ENCODE results near the gene CFAP298. TPM values are rescaled to one million over a fixed set of nuclear protein-coding genes. Genes with fewer than 3 reads are reported as not detected.

CFAP298 gene
- total RNA-seq, 1 donor from 2014 or later, result 60.3 TPM

DNA sequence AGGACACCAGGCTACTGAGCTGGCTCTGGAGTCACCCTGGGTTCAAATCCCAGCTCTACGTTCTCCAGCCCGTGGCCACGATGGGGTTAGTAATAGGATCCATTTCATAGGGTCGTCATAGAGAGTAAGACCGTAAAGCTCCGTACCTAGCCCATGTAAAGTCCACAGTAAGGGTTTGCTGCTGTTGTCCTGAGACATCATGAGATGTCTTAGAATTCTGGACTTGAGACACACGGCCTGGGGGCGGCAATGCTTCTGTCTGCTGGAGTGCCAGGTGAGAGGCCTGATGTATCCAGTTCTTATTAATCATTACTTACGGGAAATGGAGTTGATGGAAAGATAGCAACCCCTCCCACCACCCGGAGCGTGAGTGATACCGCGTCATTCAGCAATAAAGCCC is 30.4 kb downstream of the CFAP298 start:
- Mint-ChIP-seq H3K27ac (ENCODE audit: unreplicated experiment) (no peak overlapping the region), H3K36me3 (ENCODE audit: low read depth, unreplicated experiment) (no peaks in the 10 kb centered on the region), H3K4me1 (ENCODE audit: unreplicated experiment) (peaks cover 4% of the 10 kb centered on the region), H3K4me3 (ENCODE audit: unreplicated experiment) (no peak overlapping the region), H3K9me3 (ENCODE audit: unreplicated experiment) (no peaks in the 10 kb centered on the region), H3K27me3 (ENCODE audit: unreplicated experiment) (peaks cover 4% of the 10 kb centered on the region)
- TF ChIP-seq, protein P1, sequence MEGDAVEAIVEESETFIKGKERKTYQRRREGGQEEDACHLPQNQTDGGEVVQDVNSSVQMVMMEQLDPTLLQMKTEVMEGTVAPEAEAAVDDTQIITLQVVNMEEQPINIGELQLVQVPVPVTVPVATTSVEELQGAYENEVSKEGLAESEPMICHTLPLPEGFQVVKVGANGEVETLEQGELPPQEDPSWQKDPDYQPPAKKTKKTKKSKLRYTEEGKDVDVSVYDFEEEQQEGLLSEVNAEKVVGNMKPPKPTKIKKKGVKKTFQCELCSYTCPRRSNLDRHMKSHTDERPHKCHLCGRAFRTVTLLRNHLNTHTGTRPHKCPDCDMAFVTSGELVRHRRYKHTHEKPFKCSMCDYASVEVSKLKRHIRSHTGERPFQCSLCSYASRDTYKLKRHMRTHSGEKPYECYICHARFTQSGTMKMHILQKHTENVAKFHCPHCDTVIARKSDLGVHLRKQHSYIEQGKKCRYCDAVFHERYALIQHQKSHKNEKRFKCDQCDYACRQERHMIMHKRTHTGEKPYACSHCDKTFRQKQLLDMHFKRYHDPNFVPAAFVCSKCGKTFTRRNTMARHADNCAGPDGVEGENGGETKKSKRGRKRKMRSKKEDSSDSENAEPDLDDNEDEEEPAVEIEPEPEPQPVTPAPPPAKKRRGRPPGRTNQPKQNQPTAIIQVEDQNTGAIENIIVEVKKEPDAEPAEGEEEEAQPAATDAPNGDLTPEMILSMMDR (IDR thresholded peaks at IDR 0.05; ENCODE audit: unreplicated experiment), result no peak
- DNase-seq (ENCODE audit: low spot score), result no peak

DNA sequence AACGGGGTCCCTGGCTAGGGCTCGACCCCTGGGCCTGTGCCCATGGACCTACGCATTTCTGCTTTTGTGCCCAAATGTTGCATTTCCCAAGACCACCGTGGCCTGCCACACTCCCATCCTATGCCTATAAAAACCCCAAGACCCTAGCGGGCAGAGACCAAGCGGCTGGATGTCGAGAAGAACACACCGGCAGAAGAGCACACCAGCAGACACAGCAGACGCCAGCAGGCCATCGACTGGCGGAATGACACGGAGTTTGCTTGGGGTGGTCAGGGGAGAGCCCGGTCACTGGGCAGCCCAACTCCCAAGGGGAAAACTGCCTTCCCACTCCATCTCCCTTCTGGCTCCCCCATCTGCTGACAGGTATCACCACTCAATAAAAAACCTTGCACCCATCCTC is 31.2 kb downstream of the CFAP298 start:
- Mint-ChIP-seq H3K27ac (ENCODE audit: unreplicated experiment) (no peak overlapping the region), H3K36me3 (ENCODE audit: low read depth, unreplicated experiment) (no peaks in the 10 kb centered on the region), H3K4me3 (ENCODE audit: unreplicated experiment) (no peak overlapping the region), H3K9me3 (ENCODE audit: unreplicated experiment) (no peaks in the 10 kb centered on the region), H3K27me3 (ENCODE audit: unreplicated experiment) (peaks cover 4% of the 10 kb centered on the region), H3K4me1 (ENCODE audit: unreplicated experiment) (peaks cover 4% of the 10 kb centered on the region)
- DNase-seq (ENCODE audit: low spot score), result no peak
- TF ChIP-seq, protein P1 (IDR thresholded peaks at IDR 0.05; ENCODE audit: unreplicated experiment), result no peak

DNA sequence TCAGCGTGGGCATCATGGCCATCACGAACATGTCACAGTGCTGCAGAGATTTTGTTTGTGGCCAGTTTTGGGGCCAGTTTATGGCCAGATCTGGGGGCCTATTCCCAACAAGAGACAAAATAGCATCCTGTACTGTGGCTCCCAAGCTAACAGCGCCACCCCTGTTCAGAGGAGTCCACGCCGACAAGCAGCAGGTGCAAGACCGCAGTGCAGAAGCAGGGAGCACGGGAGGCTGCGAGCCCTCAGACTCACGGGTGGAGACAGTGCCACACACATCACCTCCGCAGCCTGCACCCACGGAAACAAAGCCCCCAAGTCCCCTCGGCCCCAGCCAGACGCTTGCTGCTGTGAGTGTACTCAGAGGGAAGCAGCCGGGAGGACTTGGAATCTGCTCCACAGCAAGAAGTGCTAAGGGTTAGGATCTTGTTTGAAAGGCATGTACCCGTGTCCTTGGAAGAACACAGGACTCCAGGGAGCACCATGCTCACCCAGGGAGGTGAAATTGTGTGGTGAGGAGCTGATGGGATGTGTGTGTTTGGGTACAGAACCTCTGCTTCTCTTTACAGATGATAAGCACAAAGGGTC is 34.0 kb downstream of the CFAP298 start:
- H3K4me1 Mint-ChIP-seq (ENCODE audit: unreplicated experiment), result peaks cover 4% of the 10 kb centered on the region
- peak; percentile 54 for DNase-seq (ENCODE audit: low spot score)
- TF ChIP-seq, protein P1 (IDR thresholded peaks at IDR 0.05; ENCODE audit: unreplicated experiment), result no peak
- no peak overlapping the region for H3K27ac Mint-ChIP-seq (ENCODE audit: unreplicated experiment)
- H3K36me3 Mint-ChIP-seq (ENCODE audit: low read depth, unreplicated experiment), result no peaks in the 10 kb centered on the region
- H3K27me3 Mint-ChIP-seq (ENCODE audit: unreplicated experiment), result peaks cover 4% of the 10 kb centered on the region
- no peaks in the 10 kb centered on the region for H3K9me3 Mint-ChIP-seq (ENCODE audit: unreplicated experiment)
- H3K4me3 Mint-ChIP-seq (ENCODE audit: unreplicated experiment), result no peak overlapping the region

DNA sequence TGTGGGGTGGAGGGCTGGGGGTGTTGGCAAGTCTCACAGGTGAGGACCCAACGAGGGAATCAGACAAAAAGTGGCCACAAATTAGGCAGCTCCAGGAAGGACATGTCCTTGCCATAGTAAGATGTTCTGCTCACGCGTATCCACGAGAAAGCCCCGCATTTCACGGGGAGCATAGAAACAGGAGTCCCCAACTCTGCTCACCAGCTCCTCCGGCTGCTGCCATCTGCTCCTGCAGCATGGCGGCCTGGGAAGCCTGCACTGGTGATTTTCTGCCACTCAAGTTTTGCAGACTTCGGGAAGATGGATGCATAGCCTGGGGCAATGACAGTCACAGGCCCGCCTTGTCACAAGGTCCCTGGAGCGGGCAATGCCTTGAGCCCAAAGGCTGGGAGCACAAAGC is 36.2 kb downstream of the CFAP298 start:
- Mint-ChIP-seq H3K4me3 (ENCODE audit: unreplicated experiment) (no peak overlapping the region), H3K27ac (ENCODE audit: unreplicated experiment) (no peak overlapping the region), H3K36me3 (ENCODE audit: low read depth, unreplicated experiment) (no peaks in the 10 kb centered on the region), H3K27me3 (ENCODE audit: unreplicated experiment) (peaks cover 4% of the 10 kb centered on the region), H3K9me3 (ENCODE audit: unreplicated experiment) (no peaks in the 10 kb centered on the region), H3K4me1 (ENCODE audit: unreplicated experiment) (peaks cover 4% of the 10 kb centered on the region)
- DNase-seq (ENCODE audit: low spot score), result no peak
- TF ChIP-seq, protein P1 (IDR thresholded peaks at IDR 0.05; ENCODE audit: unreplicated experiment), result no peak

DNA sequence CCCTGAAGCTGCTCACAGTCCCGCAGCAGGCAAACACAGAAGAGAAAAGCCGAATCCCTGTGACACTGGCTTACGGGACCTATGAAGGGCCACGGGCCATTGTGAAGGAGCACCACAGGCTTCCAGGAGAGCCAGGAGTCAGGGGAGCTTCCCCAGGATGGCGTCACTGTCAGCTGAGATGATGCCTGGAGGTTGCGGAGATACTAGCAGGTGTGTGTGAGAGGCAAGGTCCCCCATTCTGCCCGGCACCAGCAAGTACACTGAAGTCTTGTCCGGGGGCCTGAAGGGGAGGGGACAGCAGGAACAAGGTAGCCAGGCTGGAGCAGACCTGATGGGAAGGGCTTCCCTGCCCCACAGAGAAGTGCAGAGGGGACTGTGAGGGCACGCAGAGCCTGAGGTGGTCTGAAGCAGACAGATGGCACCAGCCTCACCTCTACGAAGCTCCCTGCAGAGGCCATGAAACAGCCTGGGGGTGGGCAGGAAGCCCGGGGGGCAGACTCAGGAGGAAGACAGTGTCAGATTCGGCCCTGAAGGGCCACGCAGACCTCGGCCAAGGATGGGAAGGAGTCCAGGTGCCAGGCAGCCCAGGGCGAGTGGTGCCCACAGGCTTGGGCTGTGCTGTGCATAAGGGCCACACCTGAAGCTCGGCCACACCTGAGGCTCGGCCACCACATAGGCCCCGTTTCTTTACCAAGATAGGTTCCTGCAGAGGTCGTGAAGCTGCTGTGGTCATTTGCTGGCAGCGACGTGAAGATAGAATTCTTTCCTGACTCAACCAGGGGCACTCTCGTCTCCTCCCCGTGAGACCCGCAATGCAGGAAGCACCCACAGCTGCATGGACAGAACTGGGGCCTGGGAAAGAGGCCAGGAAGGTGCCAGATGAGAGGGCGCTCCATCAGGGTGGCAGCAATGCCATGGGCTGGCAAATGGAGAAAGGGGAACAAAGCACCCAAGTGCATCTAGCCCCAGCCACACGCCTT is 36.9 kb downstream of the CFAP298 start:
- Mint-ChIP-seq H3K27ac (ENCODE audit: unreplicated experiment) (no peak overlapping the region), H3K27me3 (ENCODE audit: unreplicated experiment) (peaks cover 4% of the 10 kb centered on the region), H3K36me3 (ENCODE audit: low read depth, unreplicated experiment) (no peaks in the 10 kb centered on the region), H3K4me3 (ENCODE audit: unreplicated experiment) (no peak overlapping the region), H3K9me3 (ENCODE audit: unreplicated experiment) (no peaks in the 10 kb centered on the region), H3K4me1 (ENCODE audit: unreplicated experiment) (peaks cover 4% of the 10 kb centered on the region)
- TF ChIP-seq, protein P1 (IDR thresholded peaks at IDR 0.05; ENCODE audit: unreplicated experiment), result no peak
- no peak for DNase-seq (ENCODE audit: low spot score)
